Uterus (tissue), 4 donors: ENCODE results near the gene GCNT2. TPM values are rescaled to one million over a fixed set of nuclear protein-coding genes. Genes with fewer than 3 reads are reported as not detected.

Experiments used
- DNase-seq, 2 donors: peaks; one replicate each; pipeline ENCODE4 v3.0.0-alpha.2; 2019 to 2020
- H3K27ac ChIP-seq, 2 donors: fragments of 200-600 bp; sonication (generic); 1 replicate in 1 of 2; 2 replicates in 1 of 2; pipeline ENCODE4 v1.5.1; 2016 to 2018
- H3K27me3 ChIP-seq, 2 donors: fragments of 200-600 bp; sonication (generic); one replicate each; pipeline ENCODE4 v1.5.1; 2018 to 2019; ENCODE audit warnings: control low read depth in 1 of 2
- H3K36me3 ChIP-seq, 2 donors: fragments of 200-600 bp; sonication (generic); one replicate each; pipeline ENCODE4 v1.5.1; 2019; ENCODE audit warnings: control low read depth in 1 of 2
- H3K4me1 ChIP-seq, 2 donors: fragments of 200-600 bp; sonication (generic); one replicate each; pipeline ENCODE4 v1.5.1; 2018 to 2019; ENCODE audit warnings: control low read depth in 1 of 2
- H3K4me3 ChIP-seq, 2 donors: fragments of 200-600 bp; sonication (generic); 1 replicate in 1 of 2; 2 replicates in 1 of 2; pipeline ENCODE4 v1.5.1; 2018 to 2019; ENCODE audit warnings: mild to moderate bottlenecking in 1 of 2
- H3K9me3 ChIP-seq, 2 donors: fragments of 200-600 bp; sonication (generic); one replicate each; pipeline ENCODE4 v1.5.1; 2019; ENCODE audit warnings: control low read depth in 1 of 2
- CTCF ChIP-seq, 4 experiments: fragments of 200-600 bp in 2 of 4; fragments of 450-650 bp in 2 of 4; sonication (generic) in 2 of 4; IDR thresholded peaks; one replicate each; pipeline ENCODE4 v1.5.1; 2016 to 2019; ENCODE audit warnings: antibody characterized with exemption in 4 of 4, mild to moderate bottlenecking in 2 of 4, moderate library complexity in 1 of 4
- POLR2A ChIP-seq, 2 donors: fragments of 450-650 bp; IDR thresholded peaks; one replicate each; pipeline ENCODE4 v1.6.1; 2016; ENCODE audit warnings: antibody characterized with exemption in 2 of 2, mild to moderate bottlenecking in 1 of 2, moderate library complexity in 1 of 2
- intact Hi-C: fragments of 100-400 bp; cut with DNase I; formaldehyde crosslinking; loops from one replicate; pipeline ENCODE4 v1.15.1; 2023; ENCODE audit warnings: low total_unique reads
- total RNA-seq, 4 donors: library from RNA; depleted of rRNA in 3 of 4; stranded (reverse); fragments of >200 nt in 3 of 4; gene quantifications; one replicate each; pipeline versions ENCODE4 v1.1.0 to v1.2.4, GENCODE V29; 2014 to 2023
- donor health status: DM: yes; HTN: yes; CAD: no.

Gene GCNT2
- total RNA-seq, 4 donors from 2014 or later = 7.8 to 16.2 (median 10.9) TPM

GRCh38 chr6:10621213-10621612, 100.1 kb downstream of the GCNT2 start:
- intact Hi-C loops = no loop called here
- no peaks in the 10 kb centered on the region for H3K27me3 ChIP-seq
- no peak overlapping the region for H3K4me3 ChIP-seq
- no peaks in the 10 kb centered on the region for H3K36me3 ChIP-seq
- H3K9me3 ChIP-seq = no peaks in the 10 kb centered on the region
- DNase-seq = no peak
- H3K4me1 ChIP-seq = no peaks in the 10 kb centered on the region
- TF ChIP-seq POLR2A (IDR thresholded peaks at IDR 0.05) = no peak
- no peak for TF ChIP-seq CTCF (IDR thresholded peaks at IDR 0.05)
- H3K27ac ChIP-seq = no peak overlapping the region

- no peaks in the 10 kb centered on the region for H3K9me3 ChIP-seq
- intact Hi-C loops = no loop called here
- no peak overlapping the region for H3K4me3 ChIP-seq
- no peak overlapping the region for H3K27ac ChIP-seq
- no peak for DNase-seq
- H3K4me1 ChIP-seq = no peaks in the 10 kb centered on the region
- no peaks in the 10 kb centered on the region for H3K27me3 ChIP-seq
- TF ChIP-seq CTCF (IDR thresholded peaks at IDR 0.05) (no peak), POLR2A (IDR thresholded peaks at IDR 0.05) (no peak)
- H3K36me3 ChIP-seq = no peaks in the 10 kb centered on the region
Observed at GRCh38 chr6:10621847-10622246, 100.7 kb downstream of the GCNT2 start.

DNA sequence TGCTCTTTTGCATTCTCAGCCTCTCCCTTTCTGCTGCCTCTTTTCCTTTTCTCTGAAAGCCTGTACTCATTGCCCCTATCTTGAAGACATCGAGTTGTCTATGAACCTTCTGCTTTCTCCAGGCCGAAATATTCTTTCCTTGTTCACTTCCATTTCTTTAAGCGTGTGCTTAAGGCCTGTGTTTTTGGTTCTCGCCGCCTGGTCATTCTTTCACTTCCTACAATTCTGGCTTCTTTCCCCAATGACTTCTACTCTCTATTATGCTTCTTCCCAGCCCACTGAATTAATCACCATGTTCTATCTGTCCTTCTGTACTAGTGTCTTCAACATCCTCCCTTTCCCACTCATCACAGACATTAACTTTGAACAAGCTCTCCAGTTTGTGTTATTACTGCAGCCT, 103.7 kb downstream of the GCNT2 start:
- Histone ChIP-seq H3K27me3 (no peaks in the 10 kb centered on the region), H3K4me3 (no peak overlapping the region), H3K4me1 (no peaks in the 10 kb centered on the region), H3K9me3 (no peaks in the 10 kb centered on the region), H3K36me3 (no peaks in the 10 kb centered on the region), H3K27ac (no peak overlapping the region)
- DNase-seq = no peak
- TF ChIP-seq CTCF (IDR thresholded peaks at IDR 0.05) (no peak), POLR2A (IDR thresholded peaks at IDR 0.05) (no peak)
- intact Hi-C loops = no loop called here

DNA sequence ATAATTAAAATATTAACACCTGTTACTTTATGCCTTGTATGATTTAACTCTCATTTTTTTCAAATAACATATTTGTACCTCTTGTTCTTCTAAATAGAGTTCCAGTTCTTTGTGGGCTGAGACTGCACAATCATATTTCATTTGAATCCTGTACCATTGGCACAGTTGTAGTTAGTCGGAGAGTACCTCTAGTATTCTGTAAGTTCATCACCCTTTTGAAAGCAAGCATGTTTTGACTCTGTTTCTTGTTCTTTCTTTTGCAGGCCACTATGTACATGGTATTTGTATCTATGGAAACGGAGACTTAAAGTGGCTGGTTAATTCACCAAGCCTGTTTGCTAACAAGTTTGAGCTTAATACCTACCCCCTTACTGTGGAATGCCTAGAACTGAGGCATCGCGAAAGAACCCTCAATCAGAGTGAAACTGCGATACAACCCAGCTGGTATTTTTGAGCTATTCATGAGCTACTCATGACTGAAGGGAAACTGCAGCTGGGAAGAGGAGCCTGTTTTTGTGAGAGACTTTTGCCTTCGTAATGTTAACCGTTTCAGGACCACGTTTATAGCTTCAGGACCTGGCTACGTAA, 105.1 kb downstream of the GCNT2 start:
- DNase-seq = no peak
- Histone ChIP-seq H3K9me3 (no peaks in the 10 kb centered on the region), H3K27ac (no peak overlapping the region), H3K36me3 (no peaks in the 10 kb centered on the region), H3K4me3 (no peak overlapping the region), H3K4me1 (no peaks in the 10 kb centered on the region), H3K27me3 (no peaks in the 10 kb centered on the region)
- TF ChIP-seq POLR2A (IDR thresholded peaks at IDR 0.05) = no peak
- no peak for TF ChIP-seq CTCF (IDR thresholded peaks at IDR 0.05)
- intact Hi-C loops = no loop called here

- intact Hi-C loops = no loop called here
- DNase-seq = no peak
- Histone ChIP-seq H3K36me3 (no peaks in the 10 kb centered on the region), H3K4me3 (no peak overlapping the region), H3K4me1 (no peaks in the 10 kb centered on the region), H3K27me3 (no peaks in the 10 kb centered on the region), H3K9me3 (no peaks in the 10 kb centered on the region), H3K27ac (no peak overlapping the region)
- TF ChIP-seq POLR2A (IDR thresholded peaks at IDR 0.05) (no peak), CTCF (IDR thresholded peaks at IDR 0.05) (no peak)
Observed at GRCh38 chr6:10627800-10628199, 106.6 kb downstream of the GCNT2 start.
